HepG2 (cell line): ENCODE results near the gene SPON2. TPM values are rescaled to one million over a fixed set of nuclear protein-coding genes. Genes with fewer than 3 reads are reported as not detected.
A peak's percentile ranks its signal among the peaks of the same experiment; 100 is the strongest.

Experiments used
- ARID2 ChIP-seq: sonication (generic); formaldehyde crosslinking; IDR thresholded peaks from 2 replicates; pipeline ENCODE4 v1.8.1; 2022; ENCODE audit warnings: mild to moderate bottlenecking, missing genetic modification reagents, borderline replicate concordance
- ARNT2 ChIP-seq: sonication (generic); formaldehyde crosslinking; IDR thresholded peaks from 2 replicates; pipeline ENCODE4 v1.8.0; 2022; ENCODE audit warnings: mild to moderate bottlenecking, low read depth, missing genetic modification reagents, moderate library complexity
- ASH2L ChIP-seq: fragments of 300-600, 200-600 bp; sonication (generic); IDR thresholded peaks from 2 replicates; pipeline ENCODE4 v1.7.0; 2017; ENCODE audit warnings: low read depth, mild to moderate bottlenecking, moderate library complexity, mixed read lengths, low read length; ENCODE audit not compliant: insufficient read length
- ATF1 ChIP-seq: IDR thresholded peaks from 2 replicates; pipeline ENCODE4 v1.6.1; 2016; ENCODE audit warnings: mild to moderate bottlenecking, control low read depth
- CEBPB ChIP-seq: IDR thresholded peaks from 2 replicates; pipeline ENCODE4 v1.6.1; 2011; ENCODE audit warnings: low read depth, low read length, improper control_type of control experiment, borderline replicate concordance
- ELF1 ChIP-seq: sonication (generic); formaldehyde crosslinking; IDR thresholded peaks from 2 replicates; pipeline ENCODE4 v1.4.0; 2020; ENCODE audit warnings: missing genetic modification reagents
- GRHL1 ChIP-seq: sonication (generic); formaldehyde crosslinking; conservative IDR thresholded peaks from 2 replicates; pipeline ENCODE4 v1.8.0; 2022; ENCODE audit warnings: missing genetic modification reagents
- KLF9 ChIP-seq: IDR thresholded peaks from 2 replicates; pipeline ENCODE4 v1.6.1; 2016; ENCODE audit warnings: low read depth
- MATR3 ChIP-seq: sonication (generic); formaldehyde crosslinking; IDR thresholded peaks from 2 replicates; pipeline ENCODE4 v1.4.0; 2020; ENCODE audit warnings: missing genetic modification reagents
- NFKBIZ ChIP-seq: IDR thresholded peaks from 2 replicates; pipeline ENCODE4 v1.6.1; 2018; ENCODE audit warnings: missing genetic modification reagents, missing compliant biosample characterization
- REL ChIP-seq: sonication (generic); formaldehyde crosslinking; conservative IDR thresholded peaks from 2 replicates; pipeline ENCODE4 v1.8.0; 2022; ENCODE audit warnings: mild to moderate bottlenecking, missing genetic modification reagents, moderate library complexity
- RNF2 ChIP-seq: fragments of 450-650 bp; conservative IDR thresholded peaks from 2 replicates; pipeline ENCODE4 v1.6.1; 2016; ENCODE audit warnings: low read depth
- SAFB2 ChIP-seq: sonication (generic); formaldehyde crosslinking; IDR thresholded peaks from 2 replicates; pipeline ENCODE4 v1.5.1; 2020; ENCODE audit warnings: missing genetic modification reagents, low read depth, mild to moderate bottlenecking, borderline replicate concordance
- THAP11 ChIP-seq: IDR thresholded peaks from 2 replicates; pipeline ENCODE4 v1.6.1; 2016; ENCODE audit warnings: missing biosample characterization, missing genetic modification reagents
- ZBTB1 ChIP-seq: sonication (generic); formaldehyde crosslinking; IDR thresholded peaks from 2 replicates; pipeline ENCODE4 v1.4.0; 2020; ENCODE audit warnings: missing genetic modification reagents, borderline replicate concordance
- ZFP36L2 ChIP-seq: sonication (generic); formaldehyde crosslinking; IDR thresholded peaks from 2 replicates; pipeline ENCODE4 v1.4.0; 2020; ENCODE audit warnings: missing genetic modification reagents
- ZFP82 ChIP-seq: sonication (generic); formaldehyde crosslinking; IDR thresholded peaks from 2 replicates; pipeline ENCODE4 v1.5.1; 2020; ENCODE audit warnings: mild to moderate bottlenecking, missing genetic modification reagents, borderline replicate concordance
- ZMYM4 ChIP-seq: sonication (generic); formaldehyde crosslinking; IDR thresholded peaks from 2 replicates; pipeline ENCODE4 v1.8.1; 2023; ENCODE audit warnings: mild to moderate bottlenecking, missing genetic modification reagents
- ZNF230 ChIP-seq: sonication (generic); formaldehyde crosslinking; IDR thresholded peaks from 2 replicates; pipeline ENCODE4 v1.4.0; 2020; ENCODE audit warnings: mild to moderate bottlenecking, missing genetic modification reagents
- ZNF605 ChIP-seq: sonication (generic); formaldehyde crosslinking; IDR thresholded peaks from 2 replicates; pipeline ENCODE4 v1.8.0; 2022; ENCODE audit warnings: mild to moderate bottlenecking, missing genetic modification reagents
- ZNF629 ChIP-seq: sonication (generic); formaldehyde crosslinking; conservative IDR thresholded peaks from 2 replicates; pipeline ENCODE4 v1.5.0; 2020; ENCODE audit warnings: missing genetic modification reagents
- ZNF792 ChIP-seq: IDR thresholded peaks from 2 replicates; pipeline ENCODE4 v1.6.1; 2016
- ZNF883 ChIP-seq: sonication (generic); formaldehyde crosslinking; IDR thresholded peaks from 2 replicates; pipeline ENCODE4 v1.5.1; 2020; ENCODE audit warnings: mild to moderate bottlenecking, missing genetic modification reagents; ENCODE audit errors: not compliant biosample characterization
- ZSCAN29 ChIP-seq: sonication (generic); formaldehyde crosslinking; conservative IDR thresholded peaks from 2 replicates; pipeline ENCODE4 v1.4.0; 2020; ENCODE audit warnings: mild to moderate bottlenecking, missing genetic modification reagents
- polyA plus RNA-seq, 8 experiments: library from polyadenylated mRNA; depleted of rRNA in 3 of 8; stranded (reverse) in 7 of 8; unstranded in 1 of 8; fragments of >200 nt; fragmentation: Illumina TruSeq in 4 of 8; extraction: Trizol in 4 of 8; gene quantifications; 2 replicates each; pipeline versions ENCODE4 v1.2.1 to v1.2.3, GENCODE V29; 2011 to 2016; ENCODE audit warnings: low read depth in 4 of 8, missing spikeins in 1 of 8, mixed read lengths in 1 of 8; ENCODE audit not compliant: insufficient read depth in 1 of 8
- total RNA-seq, 5 experiments: library from RNA; depleted of rRNA; stranded (reverse); fragments of >200 nt; fragmentation: Illumina TruSeq; extraction: Trizol; gene quantifications; 2 replicates each; pipeline ENCODE4 v1.2.3, GENCODE V29; 2016; ENCODE audit warnings: low read depth in 1 of 5
- TF ChIP-seq, protein P1 (sequence below): sonication (generic); formaldehyde crosslinking; IDR thresholded peaks from 2 replicates; pipeline ENCODE4 v1.5.0; 2020; ENCODE audit warnings: missing genetic modification reagents
- TF ChIP-seq, protein P2 (sequence below): sonication (generic); formaldehyde crosslinking; IDR thresholded peaks from 2 replicates; pipeline ENCODE4 v1.4.0; 2020; ENCODE audit warnings: mild to moderate bottlenecking, missing genetic modification reagents
- TF ChIP-seq, protein P3 (sequence below): sonication (generic); formaldehyde crosslinking; IDR thresholded peaks from 2 replicates; pipeline ENCODE4 v1.4.0; 2020; ENCODE audit warnings: mild to moderate bottlenecking, missing genetic modification reagents

SPON2 gene
- total and polyA plus RNA-seq, 2 of the 13 experiments (the other 11 are each of a cell fraction or from before 2014, with no cell fraction given), result 17.4 to 55.2 TPM

GRCh38 chr4:1172971-1173757 lies 781 bp upstream of the SPON2 start (continued):
- no peak for TF ChIP-seq GRHL1 (CRISPR knock-in tag)
- no peak for TF ChIP-seq SAFB2 (CRISPR knock-in tag)
- TF ChIP-seq, protein P1, sequence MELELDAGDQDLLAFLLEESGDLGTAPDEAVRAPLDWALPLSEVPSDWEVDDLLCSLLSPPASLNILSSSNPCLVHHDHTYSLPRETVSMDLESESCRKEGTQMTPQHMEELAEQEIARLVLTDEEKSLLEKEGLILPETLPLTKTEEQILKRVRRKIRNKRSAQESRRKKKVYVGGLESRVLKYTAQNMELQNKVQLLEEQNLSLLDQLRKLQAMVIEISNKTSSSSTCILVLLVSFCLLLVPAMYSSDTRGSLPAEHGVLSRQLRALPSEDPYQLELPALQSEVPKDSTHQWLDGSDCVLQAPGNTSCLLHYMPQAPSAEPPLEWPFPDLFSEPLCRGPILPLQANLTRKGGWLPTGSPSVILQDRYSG (CRISPR knock-in tag), result no peak
- TF ChIP-seq ARID2, result no peak
- no peak for TF ChIP-seq ZNF629 (CRISPR knock-in tag)
- no peak for TF ChIP-seq ZNF792 (CRISPR knock-in tag)
- peak; percentile 11; the same call in 1 of the 2 replicates for TF ChIP-seq THAP11 (CRISPR knock-in tag)
- TF ChIP-seq CEBPB, result peak; percentile 94
- no peak for TF ChIP-seq KLF9 (CRISPR knock-in tag)
- TF ChIP-seq ARNT2 (CRISPR knock-in tag), result 0 out of 2 replicates have a peak, but pooled peaks have one; percentile 15
- no peak for TF ChIP-seq ZBTB1 (CRISPR knock-in tag)
- no peak for TF ChIP-seq ZNF883
- TF ChIP-seq NFKBIZ, result 0 out of 2 replicates have a peak, but pooled peaks have one; percentile 23
- TF ChIP-seq ZMYM4 (CRISPR knock-in tag), result no peak
- no peak for TF ChIP-seq ASH2L
- TF ChIP-seq REL, result no peak
- TF ChIP-seq ZFP36L2 (CRISPR knock-in tag), result no peak
- TF ChIP-seq MATR3 (CRISPR knock-in tag), result no peak
- TF ChIP-seq ZFP82 (CRISPR knock-in tag), result no peak
- TF ChIP-seq ELF1, result no peak
- TF ChIP-seq ZNF230 (CRISPR knock-in tag), result no peak
- no peak for TF ChIP-seq ZSCAN29 (CRISPR knock-in tag)
- TF ChIP-seq, protein P2, sequence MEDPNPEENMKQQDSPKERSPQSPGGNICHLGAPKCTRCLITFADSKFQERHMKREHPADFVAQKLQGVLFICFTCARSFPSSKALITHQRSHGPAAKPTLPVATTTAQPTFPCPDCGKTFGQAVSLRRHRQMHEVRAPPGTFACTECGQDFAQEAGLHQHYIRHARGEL (CRISPR knock-in tag), result no peak
- TF ChIP-seq ZNF605 (CRISPR knock-in tag), result no peak; the same call in 1 of the 2 replicates
- no peak for TF ChIP-seq ATF1 (CRISPR knock-in tag)
- TF ChIP-seq RNF2, result no peak
- TF ChIP-seq, protein P3, sequence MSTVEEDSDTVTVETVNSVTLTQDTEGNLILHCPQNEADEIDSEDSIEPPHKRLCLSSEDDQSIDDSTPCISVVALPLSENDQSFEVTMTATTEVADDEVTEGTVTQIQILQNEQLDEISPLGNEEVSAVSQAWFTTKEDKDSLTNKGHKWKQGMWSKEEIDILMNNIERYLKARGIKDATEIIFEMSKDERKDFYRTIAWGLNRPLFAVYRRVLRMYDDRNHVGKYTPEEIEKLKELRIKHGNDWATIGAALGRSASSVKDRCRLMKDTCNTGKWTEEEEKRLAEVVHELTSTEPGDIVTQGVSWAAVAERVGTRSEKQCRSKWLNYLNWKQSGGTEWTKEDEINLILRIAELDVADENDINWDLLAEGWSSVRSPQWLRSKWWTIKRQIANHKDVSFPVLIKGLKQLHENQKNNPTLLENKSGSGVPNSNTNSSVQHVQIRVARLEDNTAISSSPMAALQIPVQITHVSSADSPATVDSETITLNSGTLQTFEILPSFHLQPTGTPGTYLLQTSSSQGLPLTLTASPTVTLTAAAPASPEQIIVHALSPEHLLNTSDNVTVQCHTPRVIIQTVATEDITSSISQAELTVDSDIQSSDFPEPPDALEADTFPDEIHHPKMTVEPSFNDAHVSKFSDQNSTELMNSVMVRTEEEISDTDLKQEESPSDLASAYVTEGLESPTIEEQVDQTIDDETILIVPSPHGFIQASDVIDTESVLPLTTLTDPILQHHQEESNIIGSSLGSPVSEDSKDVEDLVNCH (CRISPR knock-in tag), result no peak
